Mesothelial cell of epicardium (in vitro differentiated cells): Measurements from ENCODE around the gene RASGEF1C. TPM values are rescaled to one million over a fixed set of nuclear protein-coding genes. Genes with fewer than 3 reads are reported as not detected.

Source experiments
- DNase-seq, 2 experiments: peaks; one replicate each; pipeline ENCODE4 v3.0.0; 2021; ENCODE audit warnings: low spot score in 2 of 2; ENCODE audit not compliant: unreplicated experiment in 2 of 2
- H3K27ac Mint-ChIP-seq: 2 replicates; pipeline ENCODE4 v1.8.0; 2021; ENCODE audit warnings: mixed read lengths
- H3K27me3 Mint-ChIP-seq: 2 replicates; pipeline ENCODE4 v1.8.0; 2021; ENCODE audit warnings: low read depth, mixed read lengths
- H3K36me3 Mint-ChIP-seq: 2 replicates; pipeline ENCODE4 v1.8.0; 2021; ENCODE audit warnings: mixed read lengths
- H3K4me1 Mint-ChIP-seq: 2 replicates; pipeline ENCODE4 v1.8.0; 2021; ENCODE audit warnings: mixed read lengths
- H3K4me3 Mint-ChIP-seq: 2 replicates; pipeline ENCODE4 v1.8.0; 2021; ENCODE audit warnings: mild to moderate bottlenecking, moderate library complexity, mixed read lengths
- H3K9me3 Mint-ChIP-seq: 2 replicates; pipeline ENCODE4 v1.8.0; 2021; ENCODE audit warnings: mixed read lengths
- CTCF ChIP-seq: fragments of 200-600 bp; sonication (generic); IDR thresholded peaks from one replicate; pipeline ENCODE4 v1.5.0; 2021; ENCODE audit warnings: antibody characterized with exemption; ENCODE audit not compliant: unreplicated experiment
- total RNA-seq: library from RNA; stranded (reverse); gene quantifications from 3 replicates; pipeline ENCODE4 v1.2.1, GENCODE V29; 2021

The RASGEF1C gene
- total RNA-seq, 1 donor from 2014 or later: 0.42 TPM

GRCh38 chr5:180088561-180088960 is 120.5 kb downstream of the RASGEF1C start:
- H3K27me3 Mint-ChIP-seq: no peaks in the 10 kb centered on the region
- H3K36me3 Mint-ChIP-seq: no peaks in the 10 kb centered on the region
- TF ChIP-seq CTCF: no peak
- H3K9me3 Mint-ChIP-seq: no peaks in the 10 kb centered on the region
- no peak overlapping the region for H3K27ac Mint-ChIP-seq
- DNase-seq: no peak
- peak overlapping the region; percentile 30 for H3K4me3 Mint-ChIP-seq
- H3K4me1 Mint-ChIP-seq: peaks cover 22% of the 10 kb centered on the region

- no peak for DNase-seq
- H3K4me3 Mint-ChIP-seq: no peak overlapping the region
- H3K4me1 Mint-ChIP-seq: peaks cover 22% of the 10 kb centered on the region
- no peak for TF ChIP-seq CTCF
- H3K9me3 Mint-ChIP-seq: no peaks in the 10 kb centered on the region
- no peak overlapping the region for H3K27ac Mint-ChIP-seq
- no peaks in the 10 kb centered on the region for H3K36me3 Mint-ChIP-seq
- no peaks in the 10 kb centered on the region for H3K27me3 Mint-ChIP-seq
These were observed 122.1 kb downstream of the RASGEF1C start for GRCh38 chr5:180086816-180087399.

GRCh38 chr5:180085837-180086236 is 123.2 kb downstream of the RASGEF1C start:
- no peak for TF ChIP-seq CTCF
- H3K27ac Mint-ChIP-seq: no peak overlapping the region
- H3K36me3 Mint-ChIP-seq: no peaks in the 10 kb centered on the region
- no peak overlapping the region for H3K4me3 Mint-ChIP-seq
- peaks cover 17% of the 10 kb centered on the region for H3K4me1 Mint-ChIP-seq
- DNase-seq: no peak
- H3K27me3 Mint-ChIP-seq: no peaks in the 10 kb centered on the region
- H3K9me3 Mint-ChIP-seq: no peaks in the 10 kb centered on the region

- no peak for TF ChIP-seq CTCF
- no peak overlapping the region for H3K4me3 Mint-ChIP-seq
- H3K4me1 Mint-ChIP-seq: peaks cover 14% of the 10 kb centered on the region
- H3K27me3 Mint-ChIP-seq: no peaks in the 10 kb centered on the region
- DNase-seq: no peak
- no peaks in the 10 kb centered on the region for H3K36me3 Mint-ChIP-seq
- H3K27ac Mint-ChIP-seq: peak overlapping the region; percentile 47
- no peaks in the 10 kb centered on the region for H3K9me3 Mint-ChIP-seq
These were observed 124.1 kb downstream of the RASGEF1C start for GRCh38 chr5:180084638-180085561.

GRCh38 chr5:180083529-180084060 is 125.4 kb downstream of the RASGEF1C start:
- Mint-ChIP-seq H3K27me3 (peaks cover 3% of the 10 kb centered on the region), H3K4me3 (no peak overlapping the region), H3K36me3 (no peaks in the 10 kb centered on the region), H3K9me3 (no peaks in the 10 kb centered on the region), H3K27ac (peak overlapping the region; percentile 25), H3K4me1 (peaks cover 14% of the 10 kb centered on the region)
- no peak for DNase-seq
- TF ChIP-seq CTCF: no peak
